Heart left ventricle (tissue), 13 donors: ENCODE results near the gene DUSP1.
A peak's percentile ranks its signal among the peaks of the same experiment; 100 is the strongest.

ENCODE experiments used
- POLR2A ChIP-seq, 2 donors: fragments of 450-650 bp; IDR thresholded peaks; one replicate each; pipeline ENCODE4 v1.6.1; 2017; ENCODE audit warnings: antibody characterized with exemption in 2 of 2, mild to moderate bottlenecking in 2 of 2, moderate library complexity in 2 of 2
- TF ChIP-seq, protein P1 (sequence below), 12 donors: fragments of 200-600 bp; sonication (generic) in 4 of 12; IDR thresholded peaks; one replicate each; pipeline versions ENCODE4 v1.5.0 to v1.8.0; 2018 to 2022; ENCODE audit warnings: antibody characterized with exemption in 12 of 12, mild to moderate bottlenecking in 5 of 12
- donor health status: ischemic (EF 13 %, LVEDD 7.1; RV severe dilation, severe dysfunction).
- donor health status: DM: no; HTN: yes; CAD: no.
- donor health status: DM: no; HTN: no; CAD: no.
- donor health status: ischemic (EF 25% LVEDD 6.9; RV normal size, moderate dysfunction).
- donor health status: ischemic (EF 25% LVEDD 5.7; RV mildly dilated, moderate dysfunction).
- donor health status: ischemic (EF 35%, LVEDD 5.7; RV mildly dilated, moderate dysfunction).
- donor health status: nonischemic (EF 11% LVEDD 7.7; RV severe dilation, severe dysfunction).
- donor health status: DM: yes; HTN: yes; CAD: no.
- donor health status: PGD.
- donor health status: ischemic (EF 29% LVEDD 5.4; RV normal size, mild dysfunction).
- donor health status: nonischemic (EF 23%, LVEDD 6.1; RV moderate dilation, normal function).

DNA sequence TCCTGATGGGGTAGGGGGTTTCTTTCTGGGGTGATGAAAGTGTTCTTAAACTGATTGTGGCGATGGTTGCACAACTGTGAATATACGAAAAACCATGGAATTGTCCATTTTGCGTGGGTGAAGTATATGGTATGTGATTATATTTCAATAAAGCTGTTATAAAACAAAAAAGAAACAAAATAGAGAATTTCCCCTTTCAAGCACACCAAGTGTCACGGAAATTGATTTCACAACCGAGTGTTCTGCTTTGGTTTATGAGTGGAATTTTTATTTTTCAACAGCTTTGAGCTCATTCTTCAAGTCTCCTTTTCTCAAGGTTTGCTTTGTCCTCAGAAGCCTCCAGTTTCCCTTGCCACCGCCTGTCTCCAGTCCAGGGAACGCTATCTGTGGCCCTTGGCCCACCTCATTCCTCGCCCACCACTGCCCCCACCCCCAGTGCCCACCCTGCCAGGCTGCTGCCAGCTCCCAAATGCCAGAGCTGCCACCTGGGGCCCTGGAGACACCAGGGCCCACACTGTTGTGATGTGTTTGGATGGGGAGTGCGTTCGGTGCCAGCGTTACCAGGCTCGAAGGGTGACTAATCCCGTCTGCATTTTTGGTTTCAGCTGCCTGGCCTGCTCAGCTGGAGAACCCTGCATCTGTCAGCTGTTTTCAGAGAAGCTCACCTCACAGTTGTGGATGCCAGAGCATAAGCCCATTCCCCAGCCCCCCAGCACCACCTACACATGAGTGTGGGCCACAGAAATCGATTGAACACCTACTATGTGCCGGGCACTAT lies 30.4 kb downstream of the DUSP1 start:
- TF ChIP-seq, protein P1, sequence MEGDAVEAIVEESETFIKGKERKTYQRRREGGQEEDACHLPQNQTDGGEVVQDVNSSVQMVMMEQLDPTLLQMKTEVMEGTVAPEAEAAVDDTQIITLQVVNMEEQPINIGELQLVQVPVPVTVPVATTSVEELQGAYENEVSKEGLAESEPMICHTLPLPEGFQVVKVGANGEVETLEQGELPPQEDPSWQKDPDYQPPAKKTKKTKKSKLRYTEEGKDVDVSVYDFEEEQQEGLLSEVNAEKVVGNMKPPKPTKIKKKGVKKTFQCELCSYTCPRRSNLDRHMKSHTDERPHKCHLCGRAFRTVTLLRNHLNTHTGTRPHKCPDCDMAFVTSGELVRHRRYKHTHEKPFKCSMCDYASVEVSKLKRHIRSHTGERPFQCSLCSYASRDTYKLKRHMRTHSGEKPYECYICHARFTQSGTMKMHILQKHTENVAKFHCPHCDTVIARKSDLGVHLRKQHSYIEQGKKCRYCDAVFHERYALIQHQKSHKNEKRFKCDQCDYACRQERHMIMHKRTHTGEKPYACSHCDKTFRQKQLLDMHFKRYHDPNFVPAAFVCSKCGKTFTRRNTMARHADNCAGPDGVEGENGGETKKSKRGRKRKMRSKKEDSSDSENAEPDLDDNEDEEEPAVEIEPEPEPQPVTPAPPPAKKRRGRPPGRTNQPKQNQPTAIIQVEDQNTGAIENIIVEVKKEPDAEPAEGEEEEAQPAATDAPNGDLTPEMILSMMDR (IDR thresholded peaks at IDR 0.05): no peak
- TF ChIP-seq POLR2A (IDR thresholded peaks at IDR 0.05): peak in 1 of 2 donors; percentile 29
